GM23248 (cell line): ENCODE data around the gene IRAG1. TPM values are rescaled to one million over a fixed set of nuclear protein-coding genes. Genes with fewer than 3 reads are reported as not detected.
A peak's percentile ranks its signal among the peaks of the same experiment; 100 is the strongest.

Experiments used
- DNase-seq: peaks from one replicate; pipeline ENCODE4 v3.0.0-alpha.2; 2015
- H2AFZ ChIP-seq: fragments of 200-600 bp; sonication (generic); 2 replicates; pipeline ENCODE4 v1.6.1; 2016; ENCODE audit warnings: antibody characterized with exemption
- H3F3A ChIP-seq: fragments of 200-600 bp; sonication (generic); 2 replicates; pipeline ENCODE4 v1.6.1; 2016; ENCODE audit warnings: mild to moderate bottlenecking, antibody characterized with exemption, mixed run types; ENCODE audit not compliant: insufficient read depth
- H3K27ac ChIP-seq: fragments of 200-600 bp; sonication (generic); 2 replicates; pipeline ENCODE4 v1.5.1; 2016; ENCODE audit warnings: mild to moderate bottlenecking
- H3K27me3 ChIP-seq: fragments of 200-600 bp; sonication (generic); replicated peaks from 2 replicates; pipeline ENCODE4 v1.6.1; 2016; ENCODE audit warnings: mild to moderate bottlenecking; ENCODE audit not compliant: insufficient read depth
- H3K36me3 ChIP-seq: fragments of 200-600 bp; sonication (generic); 2 replicates; pipeline ENCODE4 v1.6.1; 2016; ENCODE audit warnings: low read depth, mild to moderate bottlenecking
- H3K4me1 ChIP-seq: fragments of 200-600 bp; sonication (generic); 2 replicates; pipeline ENCODE4 v1.6.1; 2016; ENCODE audit warnings: mild to moderate bottlenecking; ENCODE audit not compliant: insufficient read depth
- H3K4me2 ChIP-seq: fragments of 200-600 bp; sonication (generic); one replicate; pipeline ENCODE4 v1.6.1; 2016; ENCODE audit warnings: mild to moderate bottlenecking; ENCODE audit not compliant: unreplicated experiment
- H3K4me3 ChIP-seq: fragments of 200-600 bp; sonication (generic); 2 replicates; pipeline ENCODE4 v1.5.1; 2016; ENCODE audit warnings: mild to moderate bottlenecking
- H3K79me2 ChIP-seq: fragments of 200-600 bp; sonication (generic); 2 replicates; pipeline ENCODE4 v1.6.1; 2016; ENCODE audit warnings: mild to moderate bottlenecking; ENCODE audit not compliant: insufficient read depth
- H3K9ac ChIP-seq: fragments of 200-600 bp; sonication (generic); 2 replicates; pipeline ENCODE4 v1.6.1; 2016; ENCODE audit warnings: mild to moderate bottlenecking
- H3K9me2 ChIP-seq: fragments of 200-600 bp; sonication (generic); 2 replicates; pipeline ENCODE4 v1.6.1; 2016; ENCODE audit warnings: mixed run types, mild to moderate bottlenecking, moderate library complexity; ENCODE audit not compliant: insufficient read depth
- H3K9me3 ChIP-seq: fragments of 200-600 bp; sonication (generic); one replicate; pipeline ENCODE4 v1.6.1; 2017; ENCODE audit warnings: low read depth
- H4K20me1 ChIP-seq: fragments of 200-600 bp; sonication (generic); 2 replicates; pipeline ENCODE4 v1.6.0; 2016; ENCODE audit not compliant: insufficient read depth
- EZH2 ChIP-seq: fragments of 200-600 bp; sonication (generic); IDR thresholded peaks from 2 replicates; pipeline ENCODE4 v1.6.1; 2018; ENCODE audit warnings: antibody characterized with exemption, mild to moderate bottlenecking; ENCODE audit not compliant: insufficient read depth, poor library complexity, severe bottlenecking
- EZH2phosphoT487 ChIP-seq: fragments of 200-600 bp; sonication (generic); IDR thresholded peaks from 2 replicates; pipeline ENCODE4 v1.6.1; 2018; ENCODE audit warnings: antibody characterized with exemption, moderate library complexity, mild to moderate bottlenecking, low read depth; ENCODE audit not compliant: insufficient read depth
- WGBS, 2 experiments: methylation state at CpG; one replicate each; pipeline ENCODE4 v1.1.6; 2015 to 2017; ENCODE audit warnings: low lambda C conversion rate in 2 of 2, low coverage in 1 of 2; ENCODE audit errors: missing lambda C conversion rate in 2 of 2; 5-methylcytosine and 5-hydroxymethylcytosine counted together
- in situ Hi-C: fragments of 300-500 bp; cut with MboI; formaldehyde crosslinking; loops from 2 replicates; pipeline ENCODE4 v1.15.0; 2020
- polyA plus RNA-seq: library from polyadenylated mRNA; unstranded; fragments of >200 nt; fragmentation: Nextera tagmentation; extraction: Ambion mirVana; gene quantifications from 2 replicates; pipeline ENCODE4 v1.2.1, GENCODE V29; 2016
- total RNA-seq: library from RNA; depleted of rRNA; stranded (reverse); fragments of >200 nt; shearing (Covaris generic); gene quantifications from 2 replicates; pipeline ENCODE4 v1.2.3, GENCODE V29; 2014

Gene IRAG1
- total and polyA plus RNA-seq, 2 experiments from 2014 or later = 5.3 to 6.7 TPM

DNA sequence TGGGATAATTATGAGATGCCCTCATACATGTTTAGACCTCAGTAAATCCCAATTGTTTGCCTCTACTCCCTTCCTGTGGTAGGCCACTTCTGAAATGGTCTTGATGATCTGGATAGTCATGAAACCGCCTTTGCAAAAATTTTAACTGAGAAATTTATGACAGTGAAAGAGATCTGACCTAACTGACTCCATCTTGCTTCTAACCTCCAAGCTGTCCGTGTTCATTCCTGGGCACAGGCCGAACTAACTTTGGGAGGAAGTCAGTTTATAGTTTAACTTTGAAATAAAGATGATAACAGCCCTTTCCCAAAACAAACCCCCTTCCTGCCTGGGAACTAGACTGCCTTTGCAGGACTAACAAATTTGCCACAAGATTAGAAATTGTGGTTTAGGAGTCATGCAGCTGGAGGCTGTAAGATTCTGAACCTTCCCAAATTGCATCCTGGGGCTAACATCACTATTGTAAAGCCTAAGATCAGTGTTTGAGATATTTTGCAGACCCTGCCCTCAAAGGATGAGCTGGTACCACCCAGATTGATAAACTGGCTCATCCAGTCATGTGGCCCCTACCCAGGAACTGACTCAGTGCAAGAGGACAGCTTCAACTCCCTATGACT lies 37.6 kb upstream of the IRAG1 start:
- Histone ChIP-seq H4K20me1 (no peaks in the 10 kb centered on the region), H3K27me3 (no peaks in the 10 kb centered on the region), H3K4me2 (no peak overlapping the region), H3K4me3 (no peak overlapping the region), H3K9me2 (no peaks in the 10 kb centered on the region), H3K9ac (no peak overlapping the region), H3K9me3 (no peaks in the 10 kb centered on the region), H3K36me3 (no peaks in the 10 kb centered on the region), H3K27ac (no peak overlapping the region), H3F3A (peaks cover 37% of the 10 kb centered on the region; the same call in 1 of the 2 replicates), H3K4me1 (peaks cover 45% of the 10 kb centered on the region), H3K79me2 (no peaks in the 10 kb centered on the region), H2AFZ (no peak overlapping the region)
- DNase-seq = peak; percentile 12
- in situ Hi-C loops = loop anchor here (10.0 to 25.0 kb wide), 4 partner anchors 206 to 744 kb away; no protein-coding TSS in a partner anchor
- no peak for TF ChIP-seq EZH2
- no peak for TF ChIP-seq EZH2phosphoT487
- 98% methylated on average over 3 of the region's 3 CpGs for WGBS, 2 experiments

DNA sequence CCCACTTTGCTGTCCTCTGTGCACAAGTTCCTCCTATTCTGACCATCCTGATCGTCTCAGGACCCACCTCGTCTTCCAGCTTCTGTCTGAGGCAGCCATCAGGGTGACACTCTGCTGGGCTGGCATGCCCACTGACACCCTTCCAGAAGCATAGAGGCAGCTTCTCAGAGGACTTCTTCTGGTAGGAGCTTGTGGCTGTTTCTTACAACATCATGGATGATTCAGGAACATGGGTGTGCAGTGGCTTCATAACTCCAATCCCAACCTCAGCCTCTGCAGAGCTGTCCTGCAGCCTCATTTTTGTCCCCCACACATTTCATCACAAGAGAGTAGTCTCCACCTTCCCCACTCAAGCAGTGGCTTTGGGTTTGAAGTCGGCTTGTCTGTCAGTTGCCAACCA lies 36.6 kb upstream of the IRAG1 start:
- no peaks in the 10 kb centered on the region for H4K20me1 ChIP-seq
- no peak overlapping the region for H2AFZ ChIP-seq
- H3K9ac ChIP-seq = no peak overlapping the region
- H3K79me2 ChIP-seq = no peaks in the 10 kb centered on the region
- in situ Hi-C loops = loop anchor here (10.0 to 25.0 kb wide), 4 partner anchors 205 to 743 kb away; no protein-coding TSS in a partner anchor
- H3K27me3 ChIP-seq = no peaks in the 10 kb centered on the region
- TF ChIP-seq EZH2phosphoT487 = no peak
- no peak for TF ChIP-seq EZH2
- no peak overlapping the region for H3K4me3 ChIP-seq
- DNase-seq = peak; percentile 80
- H3K4me2 ChIP-seq = no peak overlapping the region
- no peaks in the 10 kb centered on the region for H3K36me3 ChIP-seq
- H3K9me3 ChIP-seq = no peaks in the 10 kb centered on the region
- 70 to 73% methylated on average over 3 of the region's 3 CpGs for WGBS, 2 experiments
- peaks cover 39% of the 10 kb centered on the region for H3K4me1 ChIP-seq
- peaks cover 44% of the 10 kb centered on the region for H3F3A ChIP-seq
- no peaks in the 10 kb centered on the region for H3K9me2 ChIP-seq
- H3K27ac ChIP-seq = 0 out of 2 replicates have a peak overlapping the region, but pooled peaks have one; percentile 5

DNA sequence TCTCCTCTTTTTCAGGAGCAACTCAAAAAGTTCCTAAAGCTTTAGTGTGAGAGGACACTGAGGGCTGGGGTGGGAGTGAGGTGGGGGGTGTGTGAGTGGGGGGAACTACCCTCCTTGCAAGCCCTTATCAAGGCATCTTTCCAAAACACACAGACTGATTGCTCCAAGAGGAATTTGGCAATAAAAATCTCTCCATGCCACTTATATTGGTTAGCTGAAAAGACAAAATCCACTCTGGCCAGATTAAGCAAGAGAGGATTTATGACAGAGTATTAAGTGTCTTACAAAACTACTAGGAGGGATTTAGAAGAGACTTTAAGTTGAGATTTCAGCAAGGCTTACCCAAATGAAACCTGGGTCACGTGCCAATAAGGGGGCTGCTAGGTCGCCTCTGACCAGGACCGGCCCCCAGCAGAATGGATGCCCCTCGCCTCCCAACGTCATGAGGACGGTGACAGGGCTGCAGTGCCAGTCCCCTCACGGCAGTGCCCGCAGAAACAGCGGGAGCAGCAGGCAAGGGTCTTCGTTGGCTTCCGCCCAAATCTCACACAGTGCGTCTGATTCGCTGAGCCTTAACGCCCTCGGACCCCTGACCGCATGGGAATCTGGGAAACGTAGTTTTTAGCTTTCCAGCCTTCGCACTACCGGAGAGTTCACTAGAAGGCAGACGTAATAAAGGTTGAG lies 35.4 kb upstream of the IRAG1 start:
- peak overlapping the region; percentile 26 for H3K4me2 ChIP-seq
- H3K9ac ChIP-seq = no peak overlapping the region

DNA sequence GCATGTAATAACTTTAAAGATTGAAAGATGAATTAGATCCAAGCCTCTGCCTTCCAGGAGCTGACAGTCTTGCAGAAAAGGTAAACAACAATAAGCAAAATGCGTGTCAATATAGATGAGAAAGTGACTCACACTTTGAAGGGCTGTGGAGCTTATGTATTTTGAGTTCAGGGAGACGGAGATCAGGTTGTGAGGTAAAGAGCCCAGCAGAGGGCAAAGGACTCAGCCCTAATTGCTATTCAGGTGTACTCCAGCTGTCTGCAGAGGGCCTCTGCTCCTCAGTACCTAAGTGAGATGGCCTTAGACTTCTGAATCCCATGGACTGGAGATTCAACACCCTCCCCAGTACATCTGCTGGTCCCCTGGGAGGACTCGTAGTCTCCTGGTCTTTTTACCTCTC lies 34.6 kb upstream of the IRAG1 start:
- H3K4me2 ChIP-seq = peak overlapping the region; percentile 50
- H3K9me2 ChIP-seq = no peaks in the 10 kb centered on the region
- no peaks in the 10 kb centered on the region for H4K20me1 ChIP-seq
- H3K27me3 ChIP-seq = no peaks in the 10 kb centered on the region
- H2AFZ ChIP-seq = no peak overlapping the region
- peaks cover 42% of the 10 kb centered on the region for H3K4me1 ChIP-seq
- no peaks in the 10 kb centered on the region for H3K79me2 ChIP-seq
- peak; percentile 10 for DNase-seq
- peaks cover 48% of the 10 kb centered on the region for H3F3A ChIP-seq
- in situ Hi-C loops = loop anchor here (25.0 kb wide), 1 partner anchor 741 kb away; no protein-coding TSS in a partner anchor
- no peak for TF ChIP-seq EZH2phosphoT487
- TF ChIP-seq EZH2 = no peak
- H3K4me3 ChIP-seq = no peak overlapping the region
- no peaks in the 10 kb centered on the region for H3K36me3 ChIP-seq
- H3K27ac ChIP-seq = no peak overlapping the region
- H3K9me3 ChIP-seq = no peaks in the 10 kb centered on the region
- 59 to 81% methylated on average over 3 of the region's 3 CpGs for WGBS, 2 experiments
- H3K9ac ChIP-seq = no peak overlapping the region

More for the DNA sequence above, 35.4 kb upstream of the IRAG1 start:
- Histone ChIP-seq H3K9me3 (no peaks in the 10 kb centered on the region), H4K20me1 (no peaks in the 10 kb centered on the region), H3K4me1 (peaks cover 42% of the 10 kb centered on the region), H3K9me2 (no peaks in the 10 kb centered on the region), H3K79me2 (no peaks in the 10 kb centered on the region), H3K36me3 (no peaks in the 10 kb centered on the region), H3K27me3 (no peaks in the 10 kb centered on the region), H3F3A (peaks cover 48% of the 10 kb centered on the region), H3K4me3 (no peak overlapping the region), H2AFZ (no peak overlapping the region), H3K27ac (no peak overlapping the region)
- DNase-seq = peak; percentile 57
- WGBS, 2 experiments = 68 to 73% methylated on average over 20 of the region's 20 CpGs
- TF ChIP-seq EZH2 (no peak), EZH2phosphoT487 (no peak)
- in situ Hi-C loops = loop anchor here (25.0 kb wide), 1 partner anchor 742 kb away; no protein-coding TSS in a partner anchor
